NCI-H1092 (cell line): ENCODE results near the gene LRIG1.

Experiments used
- DNase-seq: peaks from one replicate; lab custom pipeline; 2025; lab: John Stamatoyannopoulos, UW

The LRIG1 gene

GRCh38 chr3:66383998-66384745 is 116.7 kb downstream of the LRIG1 start:
- DNase-seq = no peak

GRCh38 chr3:66383023-66383422 is 117.8 kb downstream of the LRIG1 start:
- no peak for DNase-seq

- DNase-seq = no peak
Observed at GRCh38 chr3:66382142-66382541, 118.7 kb downstream of the LRIG1 start.

- DNase-seq = no peak
Observed at GRCh38 chr3:66381626-66382025, 119.2 kb downstream of the LRIG1 start.

GRCh38 chr3:66380200-66380932 is 120.5 kb downstream of the LRIG1 start:
- no peak for DNase-seq

GRCh38 chr3:66379565-66379964 is 121.3 kb downstream of the LRIG1 start:
- DNase-seq = no peak

- no peak for DNase-seq
Observed at GRCh38 chr3:66378256-66378655, 122.6 kb downstream of the LRIG1 start.

GRCh38 chr3:66377800-66378199 is 123.0 kb downstream of the LRIG1 start:
- no peak for DNase-seq

GRCh38 chr3:66376568-66376967 is 124.3 kb downstream of the LRIG1 start:
- no peak for DNase-seq

GRCh38 chr3:66372681-66373350 is 128.0 kb downstream of the LRIG1 start:
- DNase-seq = peak; percentile 16

- DNase-seq = no peak
Observed at GRCh38 chr3:66371432-66371831, 129.4 kb downstream of the LRIG1 start.

- no peak for DNase-seq
Observed at GRCh38 chr3:66370179-66370578, 130.6 kb downstream of the LRIG1 start.

GRCh38 chr3:66367979-66368378 is 132.8 kb downstream of the LRIG1 start:
- DNase-seq = no peak

GRCh38 chr3:66366747-66367146 is 134.1 kb downstream of the LRIG1 start:
- no peak for DNase-seq

GRCh38 chr3:66365080-66365479 is 135.7 kb downstream of the LRIG1 start:
- DNase-seq = no peak

GRCh38 chr3:66363148-66363547 is 137.7 kb downstream of the LRIG1 start:
- no peak for DNase-seq

- DNase-seq = no peak
Observed at GRCh38 chr3:66362541-66362941, 138.3 kb downstream of the LRIG1 start.

- DNase-seq = no peak
Observed at GRCh38 chr3:66361356-66361755, 139.5 kb downstream of the LRIG1 start.

GRCh38 chr3:66355997-66356396 is 144.8 kb downstream of the LRIG1 start:
- DNase-seq = no peak

- DNase-seq = no peak
Observed at GRCh38 chr3:66355394-66355793, 145.4 kb downstream of the LRIG1 start.

- no peak for DNase-seq
Observed at GRCh38 chr3:66354001-66354400, 146.8 kb downstream of the LRIG1 start.

- no peak for DNase-seq
Observed at GRCh38 chr3:66353530-66353929, 147.3 kb downstream of the LRIG1 start.

GRCh38 chr3:66353039-66353438 is 147.8 kb downstream of the LRIG1 start:
- DNase-seq = no peak
